GM21529 (cell line): ENCODE results near the gene PRR5L.
"Not testable (repeated sequence)": the region's sequence is repeated elsewhere in the genome, so short reads cannot be mapped to it uniquely, and the experiment has no call there.

Experiments used
- ATAC-seq: cut with Tn5 transposase; IDR thresholded peaks from one replicate; pipeline ENCODE4 v1.9.1; 2021; ENCODE audit not compliant: unreplicated experiment

Gene PRR5L

GRCh38 chr11:36280531-36280930 lies 15.6 kb upstream of the PRR5L start:
- no peak for ATAC-seq

- no peak for ATAC-seq
Measured at GRCh38 chr11:36281850-36282249, 14.2 kb upstream of the PRR5L start.

- no peak for ATAC-seq
Measured at GRCh38 chr11:36282926-36283325, 13.2 kb upstream of the PRR5L start.

- peak; percentile 11 for ATAC-seq
Measured at GRCh38 chr11:36288442-36289225, 7.5 kb upstream of the PRR5L start.

GRCh38 chr11:36289226-36289852 lies 6.7 kb upstream of the PRR5L start, which contains the start of gene COMMD9:
Gene COMMD9 (minus strand): TSS chr11:36289424. CDS start chr11:36289412, 12 bp downstream.
- ATAC-seq: peak; percentile 99

GRCh38 chr11:36292311-36292722 lies 3.8 kb upstream of the PRR5L start:
- peak; percentile 31 for ATAC-seq

- ATAC-seq: no peak
Measured at GRCh38 chr11:36296884-36297543, 926 bp downstream of the PRR5L start.

GRCh38 chr11:36300650-36301049 lies 4.6 kb downstream of the PRR5L start:
- ATAC-seq: no peak

- no peak for ATAC-seq
Measured at GRCh38 chr11:36304351-36304750, 8.3 kb downstream of the PRR5L start.

- no peak for ATAC-seq
Measured at GRCh38 chr11:36305047-36305446, 9.0 kb downstream of the PRR5L start.

- ATAC-seq: no peak
Measured at GRCh38 chr11:36306888-36307287, 10.8 kb downstream of the PRR5L start.

GRCh38 chr11:36308577-36308976 lies 12.5 kb downstream of the PRR5L start:
- no peak for ATAC-seq

GRCh38 chr11:36309779-36310178 lies 13.7 kb downstream of the PRR5L start:
- no peak for ATAC-seq

- no peak for ATAC-seq
Measured at GRCh38 chr11:36311926-36312595, 16.0 kb downstream of the PRR5L start.

- ATAC-seq: no peak
Measured at GRCh38 chr11:36312611-36313472, 16.8 kb downstream of the PRR5L start.

- ATAC-seq: no peak
Measured at GRCh38 chr11:36313750-36314433, 17.8 kb downstream of the PRR5L start.

- ATAC-seq: no peak
Measured at GRCh38 chr11:36314434-36314767, 18.3 kb downstream of the PRR5L start.

- no peak for ATAC-seq
Measured at GRCh38 chr11:36316049-36316448, 20.0 kb downstream of the PRR5L start.

- ATAC-seq: no peak
Measured at GRCh38 chr11:36317992-36318391, 21.9 kb downstream of the PRR5L start.

- not testable (repeated sequence) for ATAC-seq
Measured at GRCh38 chr11:36324956-36325355, 28.9 kb downstream of the PRR5L start.
